ENCODE results near the gene ADAMTS2.

ADAMTS2 gene

GRCh38 chr5:179135006-179135405 is 210.3 kb downstream of the ADAMTS2 start:
- DNase-seq: no peak

GRCh38 chr5:179134511-179134910 is 210.8 kb downstream of the ADAMTS2 start:
- DNase-seq: no peak

GRCh38 chr5:179132586-179133355 is 212.5 kb downstream of the ADAMTS2 start:
- DNase-seq: no peak

GRCh38 chr5:179131886-179132585 is 213.2 kb downstream of the ADAMTS2 start:
- DNase-seq: no peak

GRCh38 chr5:179131321-179131835 is 213.9 kb downstream of the ADAMTS2 start:
- DNase-seq: no peak

GRCh38 chr5:179130101-179130681 is 215.1 kb downstream of the ADAMTS2 start:
- DNase-seq: no peak

- no peak for DNase-seq
Measured at GRCh38 chr5:179129607-179130071, 215.6 kb downstream of the ADAMTS2 start.

GRCh38 chr5:179128976-179129375 is 216.3 kb downstream of the ADAMTS2 start:
- no peak for DNase-seq

- no peak for DNase-seq
Measured at GRCh38 chr5:179128041-179128365, 217.3 kb downstream of the ADAMTS2 start.

- no peak for DNase-seq
Measured at GRCh38 chr5:179127136-179128040, 217.9 kb downstream of the ADAMTS2 start.

GRCh38 chr5:179126506-179126991 is 218.7 kb downstream of the ADAMTS2 start:
- DNase-seq: no peak

GRCh38 chr5:179125789-179126505 is 219.3 kb downstream of the ADAMTS2 start:
- DNase-seq: no peak

GRCh38 chr5:179124853-179125788 is 220.1 kb downstream of the ADAMTS2 start:
- DNase-seq: no peak

- DNase-seq: no peak
Measured at GRCh38 chr5:179124273-179124852, 220.9 kb downstream of the ADAMTS2 start.

GRCh38 chr5:179123491-179124272 is 221.6 kb downstream of the ADAMTS2 start:
- no peak for DNase-seq

- DNase-seq: no peak
Measured at GRCh38 chr5:179123109-179123426, 222.2 kb downstream of the ADAMTS2 start.

GRCh38 chr5:179122411-179123108 is 222.7 kb downstream of the ADAMTS2 start:
- DNase-seq: no peak

- no peak for DNase-seq
Measured at GRCh38 chr5:179121667-179122111, 223.6 kb downstream of the ADAMTS2 start.
